ENCODE measurements around the gene MRPL10.

MRPL10 gene

GRCh38 chr17:47831003-47831933 lies at the start of gene MRPL10, which contains the start of gene LRRC46:
TSS of gene MRPL10 (minus strand) at chr17:47831541. CDS start at chr17:47831511, 30 bp downstream.
TSS of gene LRRC46 (plus strand) at chr17:47831670. CDS start at chr17:47831990, 320 bp downstream.
- Mint-ChIP-seq H3K9me3 (no peaks in the 10 kb centered on the region), H3K4me1 (ENCODE audit: low read depth) (peaks cover 58% of the 10 kb centered on the region), H3K27ac (peak within 1 kb of the TSS; percentile 93), H3K27me3 (no peaks in the 10 kb centered on the region), H3K36me3 (ENCODE audit: low read depth) (peaks cover 51% of the 10 kb centered on the region), H3K4me3 (peak within 1 kb of the TSS; percentile 92)
- DNase-seq: peak; percentile 94

- no peak overlapping the region for H3K4me3 Mint-ChIP-seq
- no peak for DNase-seq
- no peaks in the 10 kb centered on the region for H3K36me3 Mint-ChIP-seq (ENCODE audit: low read depth)
- peaks cover 18% of the 10 kb centered on the region for H3K27me3 Mint-ChIP-seq
- H3K27ac Mint-ChIP-seq: no peak overlapping the region
- H3K4me1 Mint-ChIP-seq (ENCODE audit: low read depth): peaks cover 26% of the 10 kb centered on the region
- no peaks in the 10 kb centered on the region for H3K9me3 Mint-ChIP-seq
Observed at GRCh38 chr17:47879776-47880454, 48.6 kb upstream of the MRPL10 start.

GRCh38 chr17:47879028-47879585 lies 47.8 kb upstream of the MRPL10 start:
- H3K9me3 Mint-ChIP-seq: no peaks in the 10 kb centered on the region
- peaks cover 24% of the 10 kb centered on the region for H3K27me3 Mint-ChIP-seq
- H3K4me1 Mint-ChIP-seq (ENCODE audit: low read depth): peaks cover 18% of the 10 kb centered on the region
- H3K36me3 Mint-ChIP-seq (ENCODE audit: low read depth): no peaks in the 10 kb centered on the region
- H3K27ac Mint-ChIP-seq: no peak overlapping the region
- no peak overlapping the region for H3K4me3 Mint-ChIP-seq
- no peak for DNase-seq

- Mint-ChIP-seq H3K36me3 (ENCODE audit: low read depth) (no peaks in the 10 kb centered on the region), H3K27ac (no peak overlapping the region), H3K27me3 (peaks cover 26% of the 10 kb centered on the region), H3K4me1 (ENCODE audit: low read depth) (peaks cover 11% of the 10 kb centered on the region), H3K9me3 (no peaks in the 10 kb centered on the region), H3K4me3 (no peak overlapping the region)
- DNase-seq: no peak
Observed at GRCh38 chr17:47878203-47879027, 47.1 kb upstream of the MRPL10 start.

GRCh38 chr17:47877368-47878034 lies 46.2 kb upstream of the MRPL10 start:
- Mint-ChIP-seq H3K36me3 (ENCODE audit: low read depth) (no peaks in the 10 kb centered on the region), H3K9me3 (no peaks in the 10 kb centered on the region), H3K4me3 (no peak overlapping the region), H3K27ac (no peak overlapping the region), H3K27me3 (peaks cover 32% of the 10 kb centered on the region), H3K4me1 (ENCODE audit: low read depth) (peaks cover 4% of the 10 kb centered on the region)
- no peak for DNase-seq

- peaks cover 52% of the 10 kb centered on the region for H3K27me3 Mint-ChIP-seq
- peaks cover 4% of the 10 kb centered on the region for H3K4me1 Mint-ChIP-seq (ENCODE audit: low read depth)
- no peak for DNase-seq
- no peak overlapping the region for H3K27ac Mint-ChIP-seq
- H3K36me3 Mint-ChIP-seq (ENCODE audit: low read depth): no peaks in the 10 kb centered on the region
- H3K9me3 Mint-ChIP-seq: no peaks in the 10 kb centered on the region
- no peak overlapping the region for H3K4me3 Mint-ChIP-seq
Observed at GRCh38 chr17:47875011-47875985, 44.0 kb upstream of the MRPL10 start.

GRCh38 chr17:47873200-47874090 lies 42.1 kb upstream of the MRPL10 start:
- Mint-ChIP-seq H3K4me3 (no peak overlapping the region), H3K27ac (no peak overlapping the region), H3K27me3 (peaks cover 68% of the 10 kb centered on the region), H3K9me3 (no peaks in the 10 kb centered on the region), H3K4me1 (ENCODE audit: low read depth) (no peaks in the 10 kb centered on the region), H3K36me3 (ENCODE audit: low read depth) (no peaks in the 10 kb centered on the region)
- DNase-seq: no peak

- Mint-ChIP-seq H3K36me3 (ENCODE audit: low read depth) (no peaks in the 10 kb centered on the region), H3K27ac (no peak overlapping the region), H3K9me3 (no peaks in the 10 kb centered on the region), H3K27me3 (peaks cover 69% of the 10 kb centered on the region), H3K4me3 (no peak overlapping the region), H3K4me1 (ENCODE audit: low read depth) (no peaks in the 10 kb centered on the region)
- no peak for DNase-seq
Observed at GRCh38 chr17:47872651-47873161, 41.4 kb upstream of the MRPL10 start.

GRCh38 chr17:47872019-47872650 lies 40.8 kb upstream of the MRPL10 start:
- Mint-ChIP-seq H3K9me3 (no peaks in the 10 kb centered on the region), H3K27me3 (peaks cover 66% of the 10 kb centered on the region), H3K36me3 (ENCODE audit: low read depth) (no peaks in the 10 kb centered on the region), H3K4me3 (no peak overlapping the region), H3K4me1 (ENCODE audit: low read depth) (no peaks in the 10 kb centered on the region), H3K27ac (no peak overlapping the region)
- no peak for DNase-seq

GRCh38 chr17:47871048-47871447 lies 39.7 kb upstream of the MRPL10 start:
- H3K27me3 Mint-ChIP-seq: peaks cover 66% of the 10 kb centered on the region
- H3K9me3 Mint-ChIP-seq: no peaks in the 10 kb centered on the region
- no peaks in the 10 kb centered on the region for H3K36me3 Mint-ChIP-seq (ENCODE audit: low read depth)
- no peak overlapping the region for H3K4me3 Mint-ChIP-seq
- no peak for DNase-seq
- no peaks in the 10 kb centered on the region for H3K4me1 Mint-ChIP-seq (ENCODE audit: low read depth)
- H3K27ac Mint-ChIP-seq: no peak overlapping the region

- no peak for DNase-seq
- H3K36me3 Mint-ChIP-seq (ENCODE audit: low read depth): no peaks in the 10 kb centered on the region
- H3K4me3 Mint-ChIP-seq: no peak overlapping the region
- no peaks in the 10 kb centered on the region for H3K9me3 Mint-ChIP-seq
- H3K27ac Mint-ChIP-seq: no peak overlapping the region
- peaks cover 4% of the 10 kb centered on the region for H3K4me1 Mint-ChIP-seq (ENCODE audit: low read depth)
- H3K27me3 Mint-ChIP-seq: peaks cover 59% of the 10 kb centered on the region
Observed at GRCh38 chr17:47870056-47870455, 38.7 kb upstream of the MRPL10 start.

GRCh38 chr17:47869114-47869513 lies 37.8 kb upstream of the MRPL10 start:
- no peak overlapping the region for H3K27ac Mint-ChIP-seq
- H3K9me3 Mint-ChIP-seq: no peaks in the 10 kb centered on the region
- peaks cover 11% of the 10 kb centered on the region for H3K4me1 Mint-ChIP-seq (ENCODE audit: low read depth)
- peaks cover 52% of the 10 kb centered on the region for H3K27me3 Mint-ChIP-seq
- H3K4me3 Mint-ChIP-seq: no peak overlapping the region
- DNase-seq: no peak
- no peaks in the 10 kb centered on the region for H3K36me3 Mint-ChIP-seq (ENCODE audit: low read depth)

Measured in activated T-cell treated with anti-CD3 and anti-CD28 coated beads, Interleukin-2, amount 50 U/mL, for 24 hours (primary cell).